ENCODE data around the gene SLC6A3. TPM values are rescaled to one million over a fixed set of nuclear protein-coding genes. Genes with fewer than 3 reads are reported as not detected.

The SLC6A3 gene
- total RNA-seq, 1 experiment from 2014 or later = 0.74 TPM

DNA sequence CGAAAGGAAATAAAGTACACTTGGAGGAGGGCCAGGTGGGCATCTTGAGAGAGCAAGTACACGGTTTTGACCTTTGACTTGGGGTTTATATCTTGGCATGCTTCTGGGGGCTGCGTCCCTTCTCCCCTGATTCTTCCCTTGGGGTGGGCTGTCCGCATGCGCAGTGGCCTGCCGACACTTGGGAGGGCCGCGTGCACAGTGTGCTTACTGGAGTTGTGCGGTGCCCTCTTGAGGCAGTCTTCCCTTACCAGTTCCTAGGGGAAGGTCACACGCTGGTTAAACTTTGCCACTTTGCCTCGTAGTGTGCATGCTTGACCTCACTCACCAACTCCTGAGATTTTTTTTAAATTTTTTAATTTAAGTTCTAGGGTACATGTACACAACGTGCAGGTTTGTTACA lies 96.0 kb downstream of the SLC6A3 start (continued):
- no peak for TF ChIP-seq CREB1 (CRISPR knock-in tag; IDR thresholded peaks at IDR 0.05)
- no peak for TF ChIP-seq ZNF263 (CRISPR knock-in tag; IDR thresholded peaks at IDR 0.05; ENCODE audit: low read depth)

DNA sequence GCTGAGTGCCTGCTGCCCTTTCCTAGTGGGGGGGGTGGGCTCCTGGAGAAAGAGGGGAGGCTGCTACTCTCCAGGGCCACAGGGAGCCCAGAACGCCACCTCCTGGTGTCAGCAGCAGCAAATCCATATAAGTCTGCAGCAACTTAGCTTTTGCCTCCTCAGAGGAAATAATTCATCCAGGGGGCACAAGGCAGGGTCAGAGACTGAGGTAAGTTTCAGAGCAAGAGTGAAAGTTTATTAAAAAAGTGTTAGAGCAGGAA lies 96.3 kb downstream of the SLC6A3 start:
- TF ChIP-seq, protein P1, sequence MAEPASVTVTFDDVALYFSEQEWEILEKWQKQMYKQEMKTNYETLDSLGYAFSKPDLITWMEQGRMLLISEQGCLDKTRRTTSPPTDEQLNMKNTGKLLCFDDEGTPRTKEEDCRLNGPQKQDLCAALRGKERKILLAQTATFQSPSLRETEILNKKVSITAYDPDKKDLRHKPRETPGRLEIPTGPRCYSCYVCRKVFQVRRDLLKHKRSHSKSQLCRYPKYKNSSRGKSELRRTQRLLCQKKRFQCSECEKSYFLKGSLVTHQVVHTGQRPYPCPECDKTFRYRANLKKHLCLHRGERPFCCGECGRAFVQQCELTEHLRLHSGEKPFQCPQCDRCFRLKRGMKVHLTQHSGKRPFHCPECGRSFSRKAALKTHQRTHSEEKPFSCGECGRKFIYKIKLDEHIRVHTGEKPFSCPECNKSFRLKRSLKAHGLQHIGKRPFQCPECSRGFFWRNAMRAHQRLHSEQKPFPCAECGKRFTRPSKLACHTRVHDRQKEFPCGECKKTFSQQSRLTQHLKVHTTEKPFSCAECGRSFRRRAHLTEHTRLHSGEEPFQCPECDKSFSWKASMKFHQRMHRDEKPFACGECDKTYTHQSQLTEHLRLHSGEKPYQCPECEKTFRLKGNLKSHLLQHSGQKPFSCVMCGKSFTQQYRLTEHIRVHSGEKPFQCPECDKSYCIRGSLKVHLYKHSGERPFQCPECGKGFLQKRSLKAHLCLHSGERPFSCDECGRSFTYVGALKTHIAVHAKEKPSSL (CRISPR knock-in tag; conservative IDR thresholded peaks at IDR 0.05) = no peak
- TF ChIP-seq ZNF281 (CRISPR knock-in tag; IDR thresholded peaks at IDR 0.05) (no peak), ZNF532 (CRISPR knock-in tag; IDR thresholded peaks at IDR 0.05; ENCODE audit: borderline replicate concordance) (no peak), ESRRA (CRISPR knock-in tag; IDR thresholded peaks at IDR 0.05; ENCODE audit: borderline replicate concordance) (no peak), RELA (CRISPR knock-in tag; IDR thresholded peaks at IDR 0.05; ENCODE audit: borderline replicate concordance) (no peak), KAT7 (CRISPR knock-in tag; IDR thresholded peaks at IDR 0.05; ENCODE audit: borderline replicate concordance) (no peak)

DNA sequence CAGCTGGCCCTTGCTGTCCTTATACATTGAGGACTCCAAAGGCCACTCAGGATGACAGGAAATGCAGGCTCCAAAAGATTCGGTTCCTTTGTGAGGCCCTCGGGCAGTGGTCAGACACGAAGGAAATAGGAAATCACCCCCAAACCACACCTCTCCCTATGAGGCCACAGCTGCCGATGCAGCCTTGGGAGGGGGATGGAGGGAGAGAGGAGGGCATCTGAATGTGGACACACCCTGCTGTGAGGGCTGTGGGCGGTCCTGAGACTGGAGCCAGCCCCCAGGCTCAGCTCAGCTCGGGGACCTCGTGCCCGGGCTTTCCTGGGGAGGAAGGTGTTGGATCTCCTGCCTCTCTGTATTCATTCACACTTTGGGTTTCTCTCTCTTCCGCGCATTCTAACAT lies 97.7 kb downstream of the SLC6A3 start:
- no peak for DNase-seq (ENCODE audit: low spot score)
- CTCF ChIA-PET = no interaction called here
- TF ChIP-seq TP53 (CRISPR knock-in tag; IDR thresholded peaks at IDR 0.05) (no peak), ZNF671 (CRISPR knock-in tag; IDR thresholded peaks at IDR 0.05) (no peak), NFYB (CRISPR knock-in tag; conservative IDR thresholded peaks at IDR 0.05; ENCODE audit: low read depth) (no peak), SMAD4 (CRISPR knock-in tag; IDR thresholded peaks at IDR 0.05) (no peak), CBFB (CRISPR knock-in tag; IDR thresholded peaks at IDR 0.05; ENCODE audit: low read depth) (no peak), ZNF121 (CRISPR knock-in tag; IDR thresholded peaks at IDR 0.05) (no peak), GTF2I (CRISPR knock-in tag; conservative IDR thresholded peaks at IDR 0.05) (no peak), NR1H2 (CRISPR knock-in tag; IDR thresholded peaks at IDR 0.05) (no peak), ETV6 (CRISPR knock-in tag; IDR thresholded peaks at IDR 0.05) (no peak), ZNF396 (CRISPR knock-in tag; IDR thresholded peaks at IDR 0.05; ENCODE audit: borderline replicate concordance) (no peak), MYBL2 (CRISPR knock-in tag; IDR thresholded peaks at IDR 0.05) (no peak), NFATC4 (CRISPR knock-in tag; IDR thresholded peaks at IDR 0.05) (no peak), USF2 (CRISPR knock-in tag; IDR thresholded peaks at IDR 0.05) (no peak)
- TF ChIP-seq, protein P2, sequence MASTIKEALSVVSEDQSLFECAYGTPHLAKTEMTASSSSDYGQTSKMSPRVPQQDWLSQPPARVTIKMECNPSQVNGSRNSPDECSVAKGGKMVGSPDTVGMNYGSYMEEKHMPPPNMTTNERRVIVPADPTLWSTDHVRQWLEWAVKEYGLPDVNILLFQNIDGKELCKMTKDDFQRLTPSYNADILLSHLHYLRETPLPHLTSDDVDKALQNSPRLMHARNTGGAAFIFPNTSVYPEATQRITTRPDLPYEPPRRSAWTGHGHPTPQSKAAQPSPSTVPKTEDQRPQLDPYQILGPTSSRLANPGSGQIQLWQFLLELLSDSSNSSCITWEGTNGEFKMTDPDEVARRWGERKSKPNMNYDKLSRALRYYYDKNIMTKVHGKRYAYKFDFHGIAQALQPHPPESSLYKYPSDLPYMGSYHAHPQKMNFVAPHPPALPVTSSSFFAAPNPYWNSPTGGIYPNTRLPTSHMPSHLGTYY (CRISPR knock-in tag; IDR thresholded peaks at IDR 0.05) = no peak
- TF ChIP-seq, protein P3, sequence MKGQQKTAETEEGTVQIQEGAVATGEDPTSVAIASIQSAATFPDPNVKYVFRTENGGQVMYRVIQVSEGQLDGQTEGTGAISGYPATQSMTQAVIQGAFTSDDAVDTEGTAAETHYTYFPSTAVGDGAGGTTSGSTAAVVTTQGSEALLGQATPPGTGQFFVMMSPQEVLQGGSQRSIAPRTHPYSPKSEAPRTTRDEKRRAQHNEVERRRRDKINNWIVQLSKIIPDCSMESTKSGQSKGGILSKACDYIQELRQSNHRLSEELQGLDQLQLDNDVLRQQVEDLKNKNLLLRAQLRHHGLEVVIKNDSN (CRISPR knock-in tag; IDR thresholded peaks at IDR 0.05) = no peak

More for the DNA sequence above, 96.3 kb downstream of the SLC6A3 start:
- POLR2A ChIA-PET = no interaction called here
- Mint-ChIP-seq H3K4me1 (peaks cover 11% of the 10 kb centered on the region), H3K36me3 (peaks cover 4% of the 10 kb centered on the region), H3K27me3 (ENCODE audit: low read depth) (no peaks in the 10 kb centered on the region; the same call in 1 of the 2 replicates), H3K4me3 (no peak overlapping the region), H3K9me3 (no peaks in the 10 kb centered on the region), H3K27ac (no peak overlapping the region)
- no peak for ATAC-seq
- DNase-seq (ENCODE audit: low spot score) = no peak
- CTCF ChIA-PET = interaction anchor here (1.1 to 1.2 kb wide), 2 partner anchors 31 to 296 kb away, joined by 5 to 7 read pairs; no protein-coding TSS in a partner anchor

More for the DNA sequence above, 97.7 kb downstream of the SLC6A3 start:
- Mint-ChIP-seq H3K27me3 (ENCODE audit: low read depth) (no peaks in the 10 kb centered on the region; the same call in 1 of the 2 replicates), H3K27ac (no peak overlapping the region), H3K9me3 (no peaks in the 10 kb centered on the region), H3K36me3 (peaks cover 11% of the 10 kb centered on the region), H3K4me1 (peaks cover 17% of the 10 kb centered on the region), H3K4me3 (no peak overlapping the region)
- no peak for ATAC-seq
- POLR2A ChIA-PET = interaction anchor here (0.6 kb wide), 1 partner anchor 165 kb away, joined by 4 read pairs; no protein-coding TSS in a partner anchor
